Neural cell (in vitro differentiated cells): Measurements from ENCODE around the gene BLVRB. TPM values are rescaled to one million over a fixed set of nuclear protein-coding genes. Genes with fewer than 3 reads are reported as not detected.
A peak's percentile ranks its signal among the peaks of the same experiment; 100 is the strongest.

ENCODE experiments used
- H2AFZ ChIP-seq: fragments of 200-600, 300-800 bp; sonication (generic), shearing (Covaris generic); 2 replicates; pipeline ENCODE4 v1.6.0; 2014; ENCODE audit warnings: low read depth, mild to moderate bottlenecking, antibody characterized with exemption, low read length, moderate library complexity
- H3F3A ChIP-seq: fragments of 200-600 bp; shearing (Covaris generic); 2 replicates; pipeline ENCODE4 v1.6.1; 2016; ENCODE audit warnings: mild to moderate bottlenecking, moderate library complexity, mixed read lengths, antibody characterized with exemption, low read length; ENCODE audit not compliant: insufficient read depth, poor library complexity, severe bottlenecking
- H3K27ac ChIP-seq: fragments of 200-600, 300-800 bp; sonication (generic), shearing (Covaris generic); 2 replicates; pipeline ENCODE4 v1.5.1; 2014; ENCODE audit warnings: mild to moderate bottlenecking, low read length, moderate library complexity
- H3K27me3 ChIP-seq: fragments of 300-800, 200-600 bp; sonication (generic), shearing (Covaris generic); 2 replicates; pipeline ENCODE4 v1.6.0; 2014; ENCODE audit warnings: mild to moderate bottlenecking, low read depth, low read length, moderate library complexity; ENCODE audit not compliant: insufficient read depth
- H3K36me3 ChIP-seq: fragments of 300-800, 200-600 bp; sonication (generic), shearing (Covaris generic); 2 replicates; pipeline ENCODE4 v1.5.1; 2014; ENCODE audit warnings: mild to moderate bottlenecking, antibody characterized with exemption, low read length, moderate library complexity; ENCODE audit not compliant: insufficient read depth
- H3K4me2 ChIP-seq: fragments of 300-800, 200-600 bp; sonication (generic), shearing (Covaris generic); 2 replicates; pipeline ENCODE4 v1.6.0; 2014; ENCODE audit warnings: mild to moderate bottlenecking, low read length
- H3K4me3 ChIP-seq: fragments of 300-800, 200-600 bp; sonication (generic), shearing (Covaris generic); 2 replicates; pipeline ENCODE4 v1.5.1; 2014; ENCODE audit warnings: mild to moderate bottlenecking, low read length, moderate library complexity
- H3K79me2 ChIP-seq: fragments of 200-600 bp; shearing (Covaris generic); replicated peaks from 2 replicates; pipeline ENCODE4 v1.6.0; 2014; ENCODE audit warnings: mild to moderate bottlenecking, low read length, moderate library complexity; ENCODE audit not compliant: insufficient read depth
- H3K9ac ChIP-seq: fragments of 300-800, 200-600 bp; sonication (generic), shearing (Covaris generic); 2 replicates; pipeline ENCODE4 v1.6.1; 2016; ENCODE audit warnings: mild to moderate bottlenecking, low read length, mixed read lengths
- H3K9me2 ChIP-seq: fragments of 200-600 bp; shearing (Covaris generic); 2 replicates; pipeline ENCODE4 v1.6.1; 2016; ENCODE audit warnings: mild to moderate bottlenecking, low read length, mixed read lengths; ENCODE audit not compliant: insufficient read depth
- H3K9me3 ChIP-seq: fragments of 200-600, 300-800 bp; sonication (generic), shearing (Covaris generic); 2 replicates; pipeline ENCODE4 v1.6.1; 2016; ENCODE audit warnings: mild to moderate bottlenecking, mixed run types, low read length, moderate library complexity, mixed read lengths
- H4K20me1 ChIP-seq: fragments of 200-600 bp; shearing (Covaris generic); 2 replicates; pipeline ENCODE4 v1.6.1; 2016; ENCODE audit warnings: mild to moderate bottlenecking, mixed run types; ENCODE audit not compliant: insufficient read depth
- EP300 ChIP-seq: fragments of 450-650 bp; conservative IDR thresholded peaks from 2 replicates; pipeline ENCODE4 v1.6.1; 2014; ENCODE audit warnings: antibody characterized with exemption, mild to moderate bottlenecking, moderate library complexity; ENCODE audit not compliant: poor library complexity, severe bottlenecking
- EZH2 ChIP-seq: fragments of 200-600, 300-800 bp; shearing (Covaris generic), sonication (generic); IDR thresholded peaks from 2 replicates; pipeline ENCODE4 v1.6.1; 2014; ENCODE audit warnings: antibody characterized with exemption, low read length, borderline replicate concordance, mild to moderate bottlenecking; ENCODE audit not compliant: insufficient read depth, poor library complexity, severe bottlenecking
- MXI1 ChIP-seq: fragments of 450-650 bp; conservative IDR thresholded peaks from 2 replicates; pipeline ENCODE4 v1.6.1; 2014; ENCODE audit warnings: antibody characterized with exemption, mild to moderate bottlenecking; ENCODE audit not compliant: poor library complexity, severe bottlenecking
- POLR2AphosphoS5 ChIP-seq: IDR thresholded peaks from 2 replicates; pipeline ENCODE4 v1.6.1; 2012
- RAD21 ChIP-seq: fragments of 450-650 bp; conservative IDR thresholded peaks from 2 replicates; pipeline ENCODE4 v1.6.1; 2014; ENCODE audit warnings: antibody characterized with exemption, mild to moderate bottlenecking, moderate library complexity
- SMC3 ChIP-seq: fragments of 450-650 bp; conservative IDR thresholded peaks from 2 replicates; pipeline ENCODE4 v1.6.1; 2014; ENCODE audit warnings: antibody characterized with exemption, mild to moderate bottlenecking, moderate library complexity; ENCODE audit not compliant: poor library complexity
- TAF1 ChIP-seq: IDR thresholded peaks from 2 replicates; pipeline ENCODE4 v1.6.1; 2012; ENCODE audit warnings: low read depth
- polyA plus RNA-seq: library from polyadenylated mRNA; depleted of rRNA; stranded (reverse); fragments of >200 nt; gene quantifications from 2 replicates; pipeline ENCODE4 v1.2.3, GENCODE V29; 2014
- TF ChIP-seq, protein P1 (sequence below): IDR thresholded peaks from 2 replicates; pipeline ENCODE4 v1.6.1; 2012; ENCODE audit warnings: borderline replicate concordance
- TF ChIP-seq, protein P2 (sequence below): fragments of 450-650 bp; IDR thresholded peaks from 2 replicates; pipeline ENCODE4 v1.5.1; 2014; ENCODE audit warnings: antibody characterized with exemption, mild to moderate bottlenecking, moderate library complexity; ENCODE audit not compliant: poor library complexity, severe bottlenecking

BLVRB gene
- polyA plus RNA-seq, 1 donor from 2014 or later: 9.9 TPM

DNA sequence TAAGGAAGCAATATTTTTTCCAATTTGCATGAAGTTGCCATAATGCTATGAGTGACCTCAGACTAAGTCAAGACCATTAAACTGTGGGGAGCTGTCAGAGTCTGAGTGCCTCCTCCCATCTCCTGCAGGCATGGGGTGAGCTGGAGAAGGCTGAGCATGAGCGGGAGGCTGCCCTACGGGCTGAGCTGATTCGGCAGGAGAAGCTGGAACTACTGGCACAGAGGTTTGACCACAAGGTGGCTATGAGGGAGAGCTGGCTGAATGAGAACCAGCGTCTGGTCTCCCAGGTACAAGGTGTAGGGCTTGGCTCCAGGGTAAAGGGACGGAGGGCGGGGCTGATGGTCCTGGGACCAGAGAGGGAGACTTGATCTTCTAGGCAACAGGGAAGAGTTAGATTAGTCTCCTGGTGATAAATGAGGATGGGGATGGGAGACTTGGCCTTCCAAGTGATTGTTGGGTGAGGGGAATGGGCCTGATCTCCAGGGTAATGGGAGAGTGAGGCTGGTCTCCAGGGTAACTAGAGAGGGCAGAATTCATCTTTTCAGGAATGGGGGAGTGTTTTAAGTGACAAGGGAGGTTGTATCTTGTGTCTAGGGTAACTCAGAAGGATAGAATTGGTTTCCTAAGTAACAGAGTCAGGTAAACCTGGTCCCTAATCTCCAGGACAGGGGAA is 37.2 kb upstream of the BLVRB start:
- no peaks in the 10 kb centered on the region for H3K79me2 ChIP-seq
- H3K27ac ChIP-seq: peak overlapping the region; percentile 28
- H4K20me1 ChIP-seq: no peaks in the 10 kb centered on the region
- H3K4me2 ChIP-seq: no peak overlapping the region
- H3K9me3 ChIP-seq: no peaks in the 10 kb centered on the region
- no peak overlapping the region for H3K9ac ChIP-seq
- no peaks in the 10 kb centered on the region for H3K27me3 ChIP-seq
- H3K36me3 ChIP-seq: no peaks in the 10 kb centered on the region
- H2AFZ ChIP-seq: no peak overlapping the region
- H3K4me3 ChIP-seq: no peak overlapping the region
- no peaks in the 10 kb centered on the region for H3F3A ChIP-seq
- H3K9me2 ChIP-seq: no peaks in the 10 kb centered on the region
- TF ChIP-seq EP300 (no peak), TAF1 (no peak), POLR2AphosphoS5 (no peak), RAD21 (no peak), MXI1 (no peak), SMC3 (no peak), EZH2 (no peak)
- TF ChIP-seq, protein P1, sequence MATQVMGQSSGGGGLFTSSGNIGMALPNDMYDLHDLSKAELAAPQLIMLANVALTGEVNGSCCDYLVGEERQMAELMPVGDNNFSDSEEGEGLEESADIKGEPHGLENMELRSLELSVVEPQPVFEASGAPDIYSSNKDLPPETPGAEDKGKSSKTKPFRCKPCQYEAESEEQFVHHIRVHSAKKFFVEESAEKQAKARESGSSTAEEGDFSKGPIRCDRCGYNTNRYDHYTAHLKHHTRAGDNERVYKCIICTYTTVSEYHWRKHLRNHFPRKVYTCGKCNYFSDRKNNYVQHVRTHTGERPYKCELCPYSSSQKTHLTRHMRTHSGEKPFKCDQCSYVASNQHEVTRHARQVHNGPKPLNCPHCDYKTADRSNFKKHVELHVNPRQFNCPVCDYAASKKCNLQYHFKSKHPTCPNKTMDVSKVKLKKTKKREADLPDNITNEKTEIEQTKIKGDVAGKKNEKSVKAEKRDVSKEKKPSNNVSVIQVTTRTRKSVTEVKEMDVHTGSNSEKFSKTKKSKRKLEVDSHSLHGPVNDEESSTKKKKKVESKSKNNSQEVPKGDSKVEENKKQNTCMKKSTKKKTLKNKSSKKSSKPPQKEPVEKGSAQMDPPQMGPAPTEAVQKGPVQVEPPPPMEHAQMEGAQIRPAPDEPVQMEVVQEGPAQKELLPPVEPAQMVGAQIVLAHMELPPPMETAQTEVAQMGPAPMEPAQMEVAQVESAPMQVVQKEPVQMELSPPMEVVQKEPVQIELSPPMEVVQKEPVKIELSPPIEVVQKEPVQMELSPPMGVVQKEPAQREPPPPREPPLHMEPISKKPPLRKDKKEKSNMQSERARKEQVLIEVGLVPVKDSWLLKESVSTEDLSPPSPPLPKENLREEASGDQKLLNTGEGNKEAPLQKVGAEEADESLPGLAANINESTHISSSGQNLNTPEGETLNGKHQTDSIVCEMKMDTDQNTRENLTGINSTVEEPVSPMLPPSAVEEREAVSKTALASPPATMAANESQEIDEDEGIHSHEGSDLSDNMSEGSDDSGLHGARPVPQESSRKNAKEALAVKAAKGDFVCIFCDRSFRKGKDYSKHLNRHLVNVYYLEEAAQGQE: no peak
- TF ChIP-seq, protein P2, sequence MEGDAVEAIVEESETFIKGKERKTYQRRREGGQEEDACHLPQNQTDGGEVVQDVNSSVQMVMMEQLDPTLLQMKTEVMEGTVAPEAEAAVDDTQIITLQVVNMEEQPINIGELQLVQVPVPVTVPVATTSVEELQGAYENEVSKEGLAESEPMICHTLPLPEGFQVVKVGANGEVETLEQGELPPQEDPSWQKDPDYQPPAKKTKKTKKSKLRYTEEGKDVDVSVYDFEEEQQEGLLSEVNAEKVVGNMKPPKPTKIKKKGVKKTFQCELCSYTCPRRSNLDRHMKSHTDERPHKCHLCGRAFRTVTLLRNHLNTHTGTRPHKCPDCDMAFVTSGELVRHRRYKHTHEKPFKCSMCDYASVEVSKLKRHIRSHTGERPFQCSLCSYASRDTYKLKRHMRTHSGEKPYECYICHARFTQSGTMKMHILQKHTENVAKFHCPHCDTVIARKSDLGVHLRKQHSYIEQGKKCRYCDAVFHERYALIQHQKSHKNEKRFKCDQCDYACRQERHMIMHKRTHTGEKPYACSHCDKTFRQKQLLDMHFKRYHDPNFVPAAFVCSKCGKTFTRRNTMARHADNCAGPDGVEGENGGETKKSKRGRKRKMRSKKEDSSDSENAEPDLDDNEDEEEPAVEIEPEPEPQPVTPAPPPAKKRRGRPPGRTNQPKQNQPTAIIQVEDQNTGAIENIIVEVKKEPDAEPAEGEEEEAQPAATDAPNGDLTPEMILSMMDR: no peak

DNA sequence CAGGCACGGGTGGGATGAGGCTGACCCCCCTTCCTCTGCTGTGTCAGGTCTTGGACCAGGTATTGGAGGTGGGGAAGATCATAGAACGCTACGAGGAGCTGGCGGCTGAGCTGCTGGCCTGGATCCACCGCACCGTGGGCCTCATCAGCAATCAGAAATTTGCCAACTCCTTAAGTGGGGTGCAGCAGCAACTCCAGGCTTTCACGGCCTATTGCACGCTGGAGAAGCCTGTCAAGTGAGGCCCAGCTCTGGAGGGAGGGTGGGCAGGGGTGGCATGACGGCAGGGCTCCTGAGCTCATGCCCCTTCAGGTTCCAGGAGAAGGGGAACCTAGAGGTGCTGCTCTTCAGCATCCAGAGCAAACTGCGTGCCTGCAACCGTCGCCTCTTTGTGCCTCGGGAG is 36.5 kb upstream of the BLVRB start:
- Histone ChIP-seq H3K4me3 (no peak overlapping the region), H3K4me2 (no peak overlapping the region), H3F3A (no peaks in the 10 kb centered on the region), H3K9me2 (no peaks in the 10 kb centered on the region), H3K27me3 (no peaks in the 10 kb centered on the region), H4K20me1 (no peaks in the 10 kb centered on the region), H2AFZ (no peak overlapping the region), H3K36me3 (no peaks in the 10 kb centered on the region), H3K79me2 (no peaks in the 10 kb centered on the region), H3K27ac (no peak overlapping the region), H3K9ac (no peak overlapping the region), H3K9me3 (no peaks in the 10 kb centered on the region)
- TF ChIP-seq POLR2AphosphoS5 (no peak), MXI1 (no peak), EP300 (no peak), EZH2 (no peak), TAF1 (no peak), RAD21 (no peak), SMC3 (no peak)
- TF ChIP-seq, protein P2: no peak
- TF ChIP-seq, protein P1: no peak
